Endodermal cell (in vitro differentiated cells): ENCODE data around the gene FUOM. TPM values are rescaled to one million over a fixed set of nuclear protein-coding genes. Genes with fewer than 3 reads are reported as not detected.

Experiments used
- DNase-seq: peaks from one replicate; pipeline ENCODE4 v3.0.0-alpha.2; 2017
- H3K27ac ChIP-seq: 2 replicates; pipeline ENCODE4 v1.5.1; 2013; ENCODE audit warnings: mild to moderate bottlenecking, low read depth, low read length, moderate library complexity
- H3K27me3 ChIP-seq: 2 replicates; pipeline ENCODE4 v1.6.1; 2013; ENCODE audit warnings: mild to moderate bottlenecking, low read length, moderate library complexity; ENCODE audit not compliant: insufficient read depth, control insufficient read depth, poor library complexity, severe bottlenecking
- H3K36me3 ChIP-seq: 2 replicates; pipeline ENCODE4 v1.7.0; 2013; ENCODE audit warnings: mild to moderate bottlenecking, low read length, moderate library complexity; ENCODE audit not compliant: control insufficient read depth, insufficient read depth
- H3K4me1 ChIP-seq: one replicate; pipeline ENCODE4 v1.7.0; 2013; ENCODE audit warnings: low read length; ENCODE audit not compliant: control insufficient read depth, insufficient read depth
- H3K4me3 ChIP-seq: 2 replicates; pipeline ENCODE4 v1.5.1; 2013; ENCODE audit warnings: mild to moderate bottlenecking, low read length, moderate library complexity
- H3K9ac ChIP-seq: 2 replicates; pipeline ENCODE4 v1.6.1; 2013; ENCODE audit warnings: mild to moderate bottlenecking, low read length, moderate library complexity; ENCODE audit not compliant: poor library complexity, severe bottlenecking; ENCODE audit errors: extremely low read depth
- H3K9me3 ChIP-seq: 2 replicates; pipeline ENCODE4 v1.6.1; 2013; ENCODE audit warnings: mild to moderate bottlenecking, low read length, moderate library complexity; ENCODE audit not compliant: control insufficient read depth
- H3K27ac Mint-ChIP-seq: 2 replicates; pipeline ENCODE4 v1.8.0; 2020; ENCODE audit warnings: mixed read lengths
- H3K27me3 Mint-ChIP-seq: 2 replicates; pipeline ENCODE4 v1.8.0; 2021; ENCODE audit warnings: mild to moderate bottlenecking, mixed read lengths; ENCODE audit not compliant: insufficient read depth
- H3K36me3 Mint-ChIP-seq: 2 replicates; pipeline ENCODE4 v1.8.0; 2020; ENCODE audit warnings: low read depth, mixed read lengths
- H3K4me1 Mint-ChIP-seq: 2 replicates; pipeline ENCODE4 v1.8.0; 2020; ENCODE audit warnings: mixed read lengths
- H3K4me3 Mint-ChIP-seq: 2 replicates; pipeline ENCODE4 v1.8.0; 2020; ENCODE audit warnings: mild to moderate bottlenecking, moderate library complexity, mixed read lengths
- H3K9me3 Mint-ChIP-seq: 2 replicates; pipeline ENCODE4 v1.8.0; 2020; ENCODE audit warnings: mild to moderate bottlenecking, mixed read lengths
- WGBS, 2 experiments: methylation state at CpG; one replicate each; pipeline versions ENCODE4 v1.1.5 to v1.1.7; 2013; ENCODE audit warnings: missing lambda C conversion rate in 2 of 2, mixed read lengths in 1 of 2; ENCODE audit not compliant: insufficient coverage in 1 of 2, insufficient read length in 1 of 2; 5-methylcytosine and 5-hydroxymethylcytosine counted together
- total RNA-seq, 2 donors: library from RNA; stranded (reverse); fragmentation: NEBNext Ultra II Directional in 1 of 2; extraction: Animal tissue kit (Norgen Biotek cat#: 25700) in 1 of 2; gene quantifications; 2 replicates in 1 of 2; 3 replicates in 1 of 2; pipeline ENCODE4 v1.2.1, GENCODE V29; 2021
- TF ChIP-seq, protein P1 (sequence below): fragments of 200-600 bp; sonication (generic); conservative IDR thresholded peaks from 2 replicates; pipeline ENCODE4 v1.5.0; 2021; ENCODE audit warnings: antibody characterized with exemption, mild to moderate bottlenecking

FUOM gene
- total RNA-seq, 2 donors from 2014 or later: 81.0 to 83.9 TPM

DNA sequence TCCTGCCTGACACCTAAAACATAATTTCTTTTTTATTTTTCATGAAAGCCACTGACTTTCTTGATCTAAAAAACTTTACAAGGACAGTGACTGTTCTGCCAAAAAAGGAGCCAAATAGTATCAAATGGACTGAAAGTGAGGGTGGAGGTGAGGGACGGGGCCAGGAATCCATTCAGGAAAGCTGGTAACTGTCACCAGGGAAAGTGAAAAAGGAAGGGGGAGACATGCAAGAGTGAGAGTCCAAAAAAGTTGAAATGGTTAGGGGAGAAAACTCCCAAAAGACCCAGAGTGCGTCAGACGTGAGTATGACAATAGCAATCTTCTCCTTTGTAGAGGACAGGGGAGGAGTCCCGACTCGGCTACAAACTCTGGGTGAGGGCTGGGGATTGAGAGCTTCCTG is 13.6 kb downstream of the FUOM start:
- peaks cover 4% of the 10 kb centered on the region for H3K4me1 Mint-ChIP-seq
- Histone ChIP-seq H3K9ac (no peak overlapping the region), H3K27me3 (peaks cover 25% of the 10 kb centered on the region), H3K9me3 (no peaks in the 10 kb centered on the region), H3K27ac (no peak overlapping the region), H3K4me1 (no peaks in the 10 kb centered on the region), H3K36me3 (no peaks in the 10 kb centered on the region), H3K4me3 (no peak overlapping the region)
- no peak overlapping the region for H3K4me3 Mint-ChIP-seq
- WGBS, 2 experiments: 87 to 95% methylated on average over 5 of the region's 5 CpGs
- no peak for DNase-seq
- peaks cover 32% of the 10 kb centered on the region for H3K27me3 Mint-ChIP-seq
- H3K27ac Mint-ChIP-seq: no peak overlapping the region
- H3K36me3 Mint-ChIP-seq: no peaks in the 10 kb centered on the region
- no peaks in the 10 kb centered on the region for H3K9me3 Mint-ChIP-seq
- TF ChIP-seq, protein P1, sequence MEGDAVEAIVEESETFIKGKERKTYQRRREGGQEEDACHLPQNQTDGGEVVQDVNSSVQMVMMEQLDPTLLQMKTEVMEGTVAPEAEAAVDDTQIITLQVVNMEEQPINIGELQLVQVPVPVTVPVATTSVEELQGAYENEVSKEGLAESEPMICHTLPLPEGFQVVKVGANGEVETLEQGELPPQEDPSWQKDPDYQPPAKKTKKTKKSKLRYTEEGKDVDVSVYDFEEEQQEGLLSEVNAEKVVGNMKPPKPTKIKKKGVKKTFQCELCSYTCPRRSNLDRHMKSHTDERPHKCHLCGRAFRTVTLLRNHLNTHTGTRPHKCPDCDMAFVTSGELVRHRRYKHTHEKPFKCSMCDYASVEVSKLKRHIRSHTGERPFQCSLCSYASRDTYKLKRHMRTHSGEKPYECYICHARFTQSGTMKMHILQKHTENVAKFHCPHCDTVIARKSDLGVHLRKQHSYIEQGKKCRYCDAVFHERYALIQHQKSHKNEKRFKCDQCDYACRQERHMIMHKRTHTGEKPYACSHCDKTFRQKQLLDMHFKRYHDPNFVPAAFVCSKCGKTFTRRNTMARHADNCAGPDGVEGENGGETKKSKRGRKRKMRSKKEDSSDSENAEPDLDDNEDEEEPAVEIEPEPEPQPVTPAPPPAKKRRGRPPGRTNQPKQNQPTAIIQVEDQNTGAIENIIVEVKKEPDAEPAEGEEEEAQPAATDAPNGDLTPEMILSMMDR: no peak

DNA sequence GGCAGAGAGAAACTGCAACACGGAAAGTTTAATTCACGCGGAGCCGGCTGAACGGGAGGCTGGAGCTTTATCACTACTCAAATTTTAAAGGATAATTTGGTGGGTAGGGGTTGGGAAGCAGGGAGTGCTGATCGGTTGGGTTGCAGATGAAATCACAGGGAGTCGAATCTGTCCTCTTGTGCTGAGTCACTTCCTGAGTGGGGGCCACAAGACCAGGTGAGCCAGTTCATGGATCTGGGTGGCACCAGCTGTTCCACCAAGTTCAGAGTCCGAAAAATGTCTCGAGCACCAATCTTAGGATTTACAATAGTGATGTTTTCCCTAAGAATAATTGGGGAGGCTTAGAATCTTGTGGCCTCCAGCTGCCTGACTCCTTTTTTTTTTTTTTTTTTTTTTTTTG is 14.3 kb downstream of the FUOM start:
- H3K27me3 ChIP-seq: peaks cover 31% of the 10 kb centered on the region
- Mint-ChIP-seq H3K4me3 (no peak overlapping the region), H3K36me3 (no peaks in the 10 kb centered on the region), H3K4me1 (no peaks in the 10 kb centered on the region), H3K9me3 (no peaks in the 10 kb centered on the region), H3K27ac (no peak overlapping the region), H3K27me3 (peaks cover 29% of the 10 kb centered on the region)
- H3K36me3 ChIP-seq: no peaks in the 10 kb centered on the region
- TF ChIP-seq, protein P1: no peak
- no peak overlapping the region for H3K27ac ChIP-seq
- H3K4me1 ChIP-seq: no peaks in the 10 kb centered on the region
- WGBS, 2 experiments: 88 to 92% methylated on average over 9 of the region's 9 CpGs
- H3K9ac ChIP-seq: no peak overlapping the region
- H3K9me3 ChIP-seq: peaks cover under 1% of the 10 kb centered on the region
- no peak overlapping the region for H3K4me3 ChIP-seq
- no peak for DNase-seq

GRCh38 chr10:133342942-133343341 is 14.9 kb downstream of the FUOM start:
- no peak overlapping the region for H3K4me3 Mint-ChIP-seq
- no peaks in the 10 kb centered on the region for H3K9me3 Mint-ChIP-seq
- Histone ChIP-seq H3K4me3 (no peak overlapping the region), H3K27ac (no peak overlapping the region), H3K36me3 (no peaks in the 10 kb centered on the region), H3K9ac (no peak overlapping the region), H3K4me1 (no peaks in the 10 kb centered on the region), H3K27me3 (peaks cover 38% of the 10 kb centered on the region), H3K9me3 (peaks cover 7% of the 10 kb centered on the region)
- no peak for DNase-seq
- H3K27me3 Mint-ChIP-seq: peaks cover 29% of the 10 kb centered on the region
- no peaks in the 10 kb centered on the region for H3K36me3 Mint-ChIP-seq
- 85 to 90% methylated on average over 3 to 8 of the region's 8 CpGs for WGBS, 2 experiments
- H3K4me1 Mint-ChIP-seq: no peaks in the 10 kb centered on the region
- H3K27ac Mint-ChIP-seq: no peak overlapping the region
- TF ChIP-seq, protein P1: no peak
